ENCODE data around the gene SCFD1.

Gene SCFD1

DNA sequence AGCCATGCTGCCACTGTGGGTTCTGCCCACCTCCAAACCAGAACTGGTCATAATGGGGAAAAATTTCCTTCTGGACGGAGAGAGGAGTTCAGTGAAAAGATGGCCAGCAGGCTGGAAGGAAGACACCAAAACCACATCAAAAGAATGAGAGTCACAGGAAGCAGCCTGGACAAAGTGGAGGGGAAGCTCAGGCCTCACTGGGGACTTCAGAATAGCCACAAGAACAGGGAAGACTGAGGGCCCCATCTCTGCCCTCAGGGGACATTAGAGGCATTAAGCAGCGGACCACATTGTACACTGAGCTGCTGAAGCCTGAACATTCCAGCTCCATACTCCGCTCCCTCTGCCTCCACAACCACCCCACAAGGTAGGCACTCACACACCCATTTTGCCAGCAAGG, 132.7 kb downstream of the SCFD1 start:
- no peak for DNase-seq (ENCODE audit: low read depth in 3 of 3)

DNA sequence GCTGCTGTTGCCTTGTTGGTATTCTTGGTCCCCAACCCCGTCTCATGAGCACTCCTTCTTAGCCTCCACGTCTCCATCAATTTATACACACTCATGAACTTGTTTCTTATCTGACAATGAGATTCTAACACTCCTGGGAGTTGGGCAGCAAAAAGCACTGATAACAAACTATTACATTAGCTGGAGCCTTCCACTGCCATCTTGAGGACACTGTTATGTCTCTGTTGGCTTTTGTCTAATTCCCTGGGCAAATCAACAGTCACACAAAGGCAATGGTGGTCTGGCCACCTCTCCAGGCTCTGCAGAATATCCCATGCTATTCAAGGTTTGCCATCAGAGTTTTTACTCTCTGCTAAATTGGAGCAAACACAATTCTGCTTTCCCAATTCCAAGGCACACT, 134.5 kb downstream of the SCFD1 start:
- no peak for DNase-seq (ENCODE audit: low read depth in 3 of 3)

GRCh38 chr14:30757082-30757481, 135.0 kb downstream of the SCFD1 start:
- DNase-seq (ENCODE audit: low read depth in 3 of 3): no peak

- no peak for DNase-seq (ENCODE audit: low read depth in 3 of 3)
Measured at GRCh38 chr14:30759172-30760125, 137.3 kb downstream of the SCFD1 start.

DNA sequence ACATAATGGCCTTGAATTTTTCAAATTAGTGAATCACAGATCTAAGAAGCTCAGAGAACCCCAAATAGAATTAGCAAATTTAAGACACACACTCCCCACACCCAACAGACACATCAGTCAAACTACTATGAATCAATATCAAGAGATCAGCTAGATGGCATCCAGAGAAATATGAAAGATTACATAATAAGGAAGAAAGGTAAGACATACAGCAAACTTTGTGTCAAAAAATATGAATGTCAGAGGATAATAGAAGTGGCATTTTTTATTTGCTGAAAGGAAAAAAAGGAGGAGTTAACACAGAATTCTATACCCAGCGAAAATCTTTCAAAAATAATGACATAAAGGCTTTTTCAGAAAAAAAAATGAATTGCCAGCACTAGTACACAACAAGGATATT, 141.8 kb downstream of the SCFD1 start:
- no peak for DNase-seq (ENCODE audit: low read depth in 3 of 3)

- DNase-seq (ENCODE audit: low read depth in 3 of 3): no peak
Measured at GRCh38 chr14:30767624-30768023, 145.5 kb downstream of the SCFD1 start.

GRCh38 chr14:30768791-30769190, 146.7 kb downstream of the SCFD1 start:
- no peak for DNase-seq (ENCODE audit: low read depth in 3 of 3)

DNA sequence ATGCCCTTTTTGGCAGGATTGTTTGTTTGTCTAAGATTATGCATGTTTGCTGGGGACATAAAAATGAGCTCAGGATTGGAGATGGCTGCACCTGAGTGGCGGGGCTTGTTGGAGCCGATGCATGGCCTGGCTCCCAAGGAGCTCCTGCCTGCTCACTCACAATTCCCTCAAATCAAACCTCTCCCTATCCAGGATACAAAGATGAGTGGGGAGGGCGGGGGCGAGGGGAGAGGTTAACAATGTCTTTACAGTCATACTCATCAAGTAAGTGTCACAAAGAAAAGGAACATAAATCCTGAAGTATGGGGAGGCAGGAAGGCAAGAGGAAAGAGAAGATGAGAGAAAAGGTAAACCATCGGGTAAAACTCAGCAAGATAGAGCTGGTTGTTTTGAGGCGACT, 148.3 kb downstream of the SCFD1 start:
- no peak for DNase-seq (ENCODE audit: low read depth in 3 of 3)

DNA sequence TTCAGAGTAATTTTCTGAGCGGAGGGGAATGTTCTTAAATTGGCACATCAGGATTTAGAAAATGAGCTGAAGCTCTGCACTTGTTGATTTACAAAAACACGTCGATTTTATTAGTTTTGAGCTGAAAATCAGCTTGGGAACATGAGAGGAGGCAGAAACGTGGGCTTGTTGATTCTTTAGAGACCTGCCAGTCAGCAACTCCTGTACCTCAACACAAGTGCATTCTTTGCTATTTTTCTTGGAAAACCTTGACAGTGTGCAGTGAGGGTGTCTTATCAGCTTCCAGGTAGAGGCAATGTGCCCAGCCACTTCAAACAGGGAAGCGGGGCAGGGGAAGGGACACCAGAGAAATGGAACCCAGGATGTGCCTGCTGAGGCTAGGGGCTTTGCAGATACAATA, 149.5 kb downstream of the SCFD1 start:
- no peak for DNase-seq (ENCODE audit: low read depth in 3 of 3)

DNA sequence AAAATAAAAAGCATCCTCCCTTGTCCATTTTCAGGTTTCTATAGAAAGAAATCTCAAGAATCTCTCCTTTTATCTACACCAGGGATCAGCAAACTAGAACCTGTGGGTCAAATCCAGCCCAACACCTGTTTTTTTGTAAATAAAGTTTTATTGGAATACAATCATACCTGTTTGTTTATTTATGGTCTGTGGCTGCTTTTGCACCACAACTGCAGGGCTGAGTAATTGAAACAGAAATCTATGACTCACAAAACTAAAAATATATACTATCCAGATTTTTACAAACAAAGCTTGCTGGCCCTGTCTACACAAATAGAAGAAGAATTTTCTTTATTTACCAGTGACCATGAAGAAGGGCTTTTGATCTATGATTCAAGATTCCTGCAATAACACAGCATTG, 157.1 kb downstream of the SCFD1 start:
- DNase-seq (ENCODE audit: low read depth in 3 of 3): no peak
